PC-3 (cell line): ENCODE data around the gene WBP2NL.

ENCODE experiments used
- EZH2 ChIP-seq: fragments of 300-600 bp; sonication (generic); IDR thresholded peaks from one replicate; pipeline ENCODE4 v1.6.1; 2017; ENCODE audit warnings: antibody characterized with exemption, mild to moderate bottlenecking, low read length; ENCODE audit not compliant: unreplicated experiment
- TF ChIP-seq, protein P1 (sequence below): fragments of 300-600 bp; sonication (generic); conservative IDR thresholded peaks from 2 replicates; pipeline ENCODE4 v1.5.1; 2017; ENCODE audit warnings: antibody characterized with exemption, low read depth, mild to moderate bottlenecking, low read length

GRCh38 chr22:41996826-41997225 lies 1.8 kb upstream of the WBP2NL start:
- TF ChIP-seq EZH2: no peak
- TF ChIP-seq, protein P1, sequence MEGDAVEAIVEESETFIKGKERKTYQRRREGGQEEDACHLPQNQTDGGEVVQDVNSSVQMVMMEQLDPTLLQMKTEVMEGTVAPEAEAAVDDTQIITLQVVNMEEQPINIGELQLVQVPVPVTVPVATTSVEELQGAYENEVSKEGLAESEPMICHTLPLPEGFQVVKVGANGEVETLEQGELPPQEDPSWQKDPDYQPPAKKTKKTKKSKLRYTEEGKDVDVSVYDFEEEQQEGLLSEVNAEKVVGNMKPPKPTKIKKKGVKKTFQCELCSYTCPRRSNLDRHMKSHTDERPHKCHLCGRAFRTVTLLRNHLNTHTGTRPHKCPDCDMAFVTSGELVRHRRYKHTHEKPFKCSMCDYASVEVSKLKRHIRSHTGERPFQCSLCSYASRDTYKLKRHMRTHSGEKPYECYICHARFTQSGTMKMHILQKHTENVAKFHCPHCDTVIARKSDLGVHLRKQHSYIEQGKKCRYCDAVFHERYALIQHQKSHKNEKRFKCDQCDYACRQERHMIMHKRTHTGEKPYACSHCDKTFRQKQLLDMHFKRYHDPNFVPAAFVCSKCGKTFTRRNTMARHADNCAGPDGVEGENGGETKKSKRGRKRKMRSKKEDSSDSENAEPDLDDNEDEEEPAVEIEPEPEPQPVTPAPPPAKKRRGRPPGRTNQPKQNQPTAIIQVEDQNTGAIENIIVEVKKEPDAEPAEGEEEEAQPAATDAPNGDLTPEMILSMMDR: no peak
